ENCODE data around the gene VKORC1.

The VKORC1 gene

DNA sequence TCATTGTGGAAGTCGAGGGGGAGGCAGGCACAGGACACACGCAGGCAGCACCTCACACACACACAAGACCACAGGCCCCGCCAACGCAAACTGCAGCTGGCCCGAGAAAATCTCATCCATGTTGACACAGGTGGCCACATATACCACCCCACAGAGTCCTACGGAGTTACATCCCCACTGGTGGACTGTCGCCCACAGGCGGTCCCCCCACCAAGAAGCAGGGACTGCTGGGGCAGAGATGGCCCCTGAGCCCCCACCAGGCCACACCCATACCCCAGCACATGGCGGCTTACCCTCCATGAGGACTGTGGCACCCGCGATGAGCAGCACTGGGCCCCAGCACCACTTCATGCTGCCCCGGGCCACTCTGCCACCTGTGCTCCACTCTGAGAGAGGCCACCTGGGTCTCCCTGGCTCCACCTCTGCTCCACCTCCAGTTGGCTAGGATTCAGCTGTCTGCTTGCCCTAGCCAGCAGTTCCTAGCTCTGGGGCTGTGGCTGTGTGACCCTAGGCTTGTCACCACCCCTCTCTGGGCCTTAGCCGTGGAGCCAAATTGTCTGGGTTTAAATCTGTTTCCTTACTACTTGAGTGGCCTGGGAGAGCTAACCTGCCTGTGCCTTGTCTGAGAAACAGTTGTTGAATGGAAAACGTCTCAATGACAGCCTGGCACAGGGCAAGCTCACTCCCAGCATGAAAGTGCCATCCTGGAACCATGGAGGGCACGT lies 6.0 kb downstream of the VKORC1 start, which contains the start of gene PRSS53:
TSS of gene PRSS53 (minus strand) at position 485 of the 725 bp plus-strand sequence. CDS start at position 351, 134 bp downstream.
- DNase-seq (ENCODE audit: low read depth): no peak
- TF ChIP-seq, protein P1, sequence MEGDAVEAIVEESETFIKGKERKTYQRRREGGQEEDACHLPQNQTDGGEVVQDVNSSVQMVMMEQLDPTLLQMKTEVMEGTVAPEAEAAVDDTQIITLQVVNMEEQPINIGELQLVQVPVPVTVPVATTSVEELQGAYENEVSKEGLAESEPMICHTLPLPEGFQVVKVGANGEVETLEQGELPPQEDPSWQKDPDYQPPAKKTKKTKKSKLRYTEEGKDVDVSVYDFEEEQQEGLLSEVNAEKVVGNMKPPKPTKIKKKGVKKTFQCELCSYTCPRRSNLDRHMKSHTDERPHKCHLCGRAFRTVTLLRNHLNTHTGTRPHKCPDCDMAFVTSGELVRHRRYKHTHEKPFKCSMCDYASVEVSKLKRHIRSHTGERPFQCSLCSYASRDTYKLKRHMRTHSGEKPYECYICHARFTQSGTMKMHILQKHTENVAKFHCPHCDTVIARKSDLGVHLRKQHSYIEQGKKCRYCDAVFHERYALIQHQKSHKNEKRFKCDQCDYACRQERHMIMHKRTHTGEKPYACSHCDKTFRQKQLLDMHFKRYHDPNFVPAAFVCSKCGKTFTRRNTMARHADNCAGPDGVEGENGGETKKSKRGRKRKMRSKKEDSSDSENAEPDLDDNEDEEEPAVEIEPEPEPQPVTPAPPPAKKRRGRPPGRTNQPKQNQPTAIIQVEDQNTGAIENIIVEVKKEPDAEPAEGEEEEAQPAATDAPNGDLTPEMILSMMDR (IDR thresholded peaks at IDR 0.05; ENCODE audit: control insufficient read depth, extremely low read depth, insufficient read depth): no peak
- H3K4me3 ChIP-seq (ENCODE audit: low read depth, low read length): no peak within 1 kb of the TSS

DNA sequence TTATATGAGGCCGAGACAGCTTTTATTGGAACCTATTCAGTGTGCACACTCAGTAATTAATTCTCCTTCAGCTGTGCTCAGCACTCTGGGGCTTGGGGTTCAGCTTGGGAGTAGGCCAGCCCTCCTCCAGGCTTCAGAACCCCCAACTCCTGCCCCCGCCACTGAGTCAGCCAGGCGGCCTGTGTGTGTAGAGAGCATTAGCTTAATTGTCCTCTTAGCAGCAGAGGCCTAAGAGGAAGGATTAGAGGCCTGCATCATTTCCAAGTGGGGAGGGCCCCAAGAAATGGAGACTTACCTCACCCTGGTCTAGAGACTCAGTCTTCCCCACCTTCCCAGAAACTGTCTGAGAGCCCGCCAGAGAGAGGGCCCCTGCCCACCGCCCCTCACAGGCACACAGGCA lies 6.6 kb downstream of the VKORC1 start:
- H3K4me3 ChIP-seq (ENCODE audit: low read depth, low read length): no peak overlapping the region
- no peak for DNase-seq (ENCODE audit: low read depth)
- TF ChIP-seq, protein P1 (IDR thresholded peaks at IDR 0.05; ENCODE audit: control insufficient read depth, extremely low read depth, insufficient read depth): no peak

DNA sequence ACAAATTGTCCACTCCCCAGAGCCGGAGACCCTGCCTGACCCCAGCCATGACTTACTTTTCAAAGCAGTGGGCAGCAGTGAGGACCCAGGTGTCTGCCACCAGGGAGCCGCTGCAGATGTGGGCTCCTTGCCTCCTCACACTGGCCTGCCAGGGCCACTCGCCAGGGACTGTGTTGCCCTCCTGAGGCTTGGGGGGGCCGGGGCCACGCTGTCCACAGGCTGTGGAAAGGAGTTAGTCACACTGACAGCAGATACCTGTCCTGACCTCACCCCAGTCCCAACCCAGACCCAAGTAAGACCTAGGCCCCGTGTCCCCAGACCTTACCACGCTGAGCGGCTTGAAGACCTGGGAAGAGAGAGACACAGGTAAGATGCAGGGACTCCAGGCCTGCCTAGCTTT lies 7.1 kb downstream of the VKORC1 start:
- TF ChIP-seq, protein P1 (IDR thresholded peaks at IDR 0.05; ENCODE audit: control insufficient read depth, extremely low read depth, insufficient read depth): no peak

DNA sequence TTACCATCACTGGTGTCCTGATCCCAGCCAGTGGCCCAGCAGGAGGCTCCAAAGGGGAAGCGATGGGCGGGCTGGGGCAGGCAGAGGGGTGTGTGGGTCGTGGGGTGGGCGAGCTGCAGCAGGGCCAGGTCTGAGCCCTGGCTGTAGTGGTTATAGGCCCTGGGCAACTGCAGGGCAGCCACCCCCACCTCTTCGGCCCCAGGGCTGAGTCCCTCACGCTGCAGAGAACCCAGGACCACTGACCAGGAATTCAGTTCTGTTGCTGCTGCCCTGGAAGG lies 8.0 kb downstream of the VKORC1 start:
- TF ChIP-seq, protein P1 (IDR thresholded peaks at IDR 0.05; ENCODE audit: control insufficient read depth, extremely low read depth, insufficient read depth): no peak
- DNase-seq (ENCODE audit: low read depth): no peak
- no peak overlapping the region for H3K4me3 ChIP-seq (ENCODE audit: low read depth, low read length)

More for the DNA sequence above, 7.1 kb downstream of the VKORC1 start:
- no peak overlapping the region for H3K4me3 ChIP-seq (ENCODE audit: low read depth, low read length)
- no peak for DNase-seq (ENCODE audit: low read depth)

DNA sequence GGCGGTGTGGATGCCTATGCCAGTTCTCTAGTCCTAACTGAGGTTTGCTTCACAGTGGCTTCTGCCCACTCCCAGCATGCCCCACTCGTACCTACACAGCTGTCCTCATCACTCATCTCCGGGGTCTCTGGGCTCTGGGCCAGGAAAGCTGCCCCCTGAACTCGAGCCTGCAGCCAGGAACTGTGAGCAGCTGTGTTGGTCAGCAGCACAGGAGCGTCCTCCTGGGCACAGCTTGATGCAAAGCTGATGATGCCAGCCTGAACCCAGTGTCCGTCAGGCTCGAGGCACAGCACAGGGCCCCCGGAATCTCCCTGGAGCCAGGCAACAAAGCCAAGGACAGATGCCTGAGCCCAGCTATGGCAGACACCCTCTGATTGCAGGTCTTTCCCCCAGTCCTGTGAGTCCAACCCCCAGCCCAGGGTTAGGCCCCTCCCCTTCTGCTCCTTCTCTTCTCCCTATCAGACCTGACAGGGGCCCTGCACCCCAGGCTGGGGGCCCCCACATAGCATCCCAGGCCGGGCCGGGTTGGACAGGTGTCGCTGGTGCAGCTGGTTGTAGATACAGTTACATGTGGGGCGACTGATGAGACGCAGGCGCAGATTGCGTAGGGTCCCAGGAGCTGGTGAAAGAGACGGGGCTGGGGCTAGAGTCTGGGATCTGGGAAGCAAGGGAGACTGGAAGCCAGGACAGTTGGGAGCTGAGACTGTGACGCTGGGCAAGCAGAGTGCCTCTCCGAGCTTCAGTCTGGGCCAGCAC lies 8.5 kb downstream of the VKORC1 start:
- DNase-seq (ENCODE audit: low read depth): no peak
- TF ChIP-seq, protein P1 (IDR thresholded peaks at IDR 0.05; ENCODE audit: control insufficient read depth, extremely low read depth, insufficient read depth): no peak

DNA sequence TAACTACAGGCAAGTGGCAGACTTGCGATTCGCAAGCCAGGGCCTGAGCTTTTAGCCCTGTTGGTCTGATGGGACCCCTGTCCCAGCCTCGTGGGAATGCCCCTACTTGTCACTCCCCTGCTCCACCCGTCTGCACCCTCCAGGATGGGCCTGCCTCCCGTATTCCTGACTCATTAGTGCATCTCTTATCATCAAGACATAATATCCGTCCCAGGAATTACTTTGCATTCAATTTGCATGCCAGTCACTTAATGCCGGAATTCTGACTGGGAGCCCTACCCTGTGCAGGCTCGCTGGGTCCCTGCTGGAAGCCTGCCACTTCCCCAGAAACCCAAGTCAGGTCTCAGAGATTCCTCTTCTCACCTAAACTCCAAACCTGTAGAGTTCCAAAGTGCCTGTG lies 9.2 kb downstream of the VKORC1 start:
- H3K4me3 ChIP-seq (ENCODE audit: low read depth, low read length): no peak overlapping the region
- TF ChIP-seq, protein P1 (IDR thresholded peaks at IDR 0.05; ENCODE audit: control insufficient read depth, extremely low read depth, insufficient read depth): no peak
- DNase-seq (ENCODE audit: low read depth): no peak

More for the DNA sequence above, 8.5 kb downstream of the VKORC1 start:
- no peak overlapping the region for H3K4me3 ChIP-seq (ENCODE audit: low read depth, low read length)
